ENCODE results near the gene CAV2.

The CAV2 gene

GRCh38 chr7:116546916-116547315 lies 47.4 kb downstream of the CAV2 start:
- Histone ChIP-seq H3K4me1 (ENCODE audit: low read length) (peaks cover 14% of the 10 kb centered on the region; the same call in 1 of the 2 replicates), H3F3A (ENCODE audit: insufficient read depth, low read length) (no peaks in the 10 kb centered on the region), H3K79me2 (ENCODE audit: low read length) (no peaks in the 10 kb centered on the region), H3K36me3 (replicated peaks; ENCODE audit: insufficient read depth, low read length) (no peaks in the 10 kb centered on the region), H3K27me3 (replicated peaks; ENCODE audit: insufficient read depth, low read length) (no peaks in the 10 kb centered on the region), H3K4me3 (ENCODE audit: low read length) (no peak overlapping the region), H3K27ac (ENCODE audit: low read length) (no peak overlapping the region), H3K9me3 (replicated peaks; ENCODE audit: insufficient read depth, low read length) (no peaks in the 10 kb centered on the region), H3K9me2 (replicated peaks; ENCODE audit: insufficient read depth, low read length) (no peaks in the 10 kb centered on the region), H3K9ac (ENCODE audit: low read length) (no peak overlapping the region), H2AFZ (ENCODE audit: low read length) (no peak overlapping the region), H4K20me1 (ENCODE audit: insufficient read depth, low read length) (no peaks in the 10 kb centered on the region), H3K4me2 (ENCODE audit: low read depth, low read length) (no peak overlapping the region)
- no peak for DNase-seq
- TF ChIP-seq EZH2phosphoT487 (IDR thresholded peaks at IDR 0.05; ENCODE audit: low read length) (no peak), EZH2 (optimal IDR thresholded peaks at IDR 0.05; ENCODE audit: low read depth, low read length) (no peak), CTCF (IDR thresholded peaks at IDR 0.05; ENCODE audit: low read length) (no peak)

- no peaks in the 10 kb centered on the region for H3K27me3 ChIP-seq (replicated peaks; ENCODE audit: insufficient read depth, low read length)
- no peaks in the 10 kb centered on the region for H3K9me3 ChIP-seq (replicated peaks; ENCODE audit: insufficient read depth, low read length)
- H3K9ac ChIP-seq (ENCODE audit: low read length) = no peak overlapping the region
- H3K9me2 ChIP-seq (replicated peaks; ENCODE audit: insufficient read depth, low read length) = no peaks in the 10 kb centered on the region
- H3K27ac ChIP-seq (ENCODE audit: low read length) = no peak overlapping the region
- H2AFZ ChIP-seq (ENCODE audit: low read length) = no peak overlapping the region
- H3F3A ChIP-seq (ENCODE audit: insufficient read depth, low read length) = no peaks in the 10 kb centered on the region
- peaks cover 14% of the 10 kb centered on the region; the same call in 1 of the 2 replicates for H3K4me1 ChIP-seq (ENCODE audit: low read length)
- TF ChIP-seq CTCF (IDR thresholded peaks at IDR 0.05; ENCODE audit: low read length) (no peak), EZH2 (optimal IDR thresholded peaks at IDR 0.05; ENCODE audit: low read depth, low read length) (no peak), EZH2phosphoT487 (IDR thresholded peaks at IDR 0.05; ENCODE audit: low read length) (no peak)
- no peak overlapping the region for H3K4me2 ChIP-seq (ENCODE audit: low read depth, low read length)
- H3K36me3 ChIP-seq (replicated peaks; ENCODE audit: insufficient read depth, low read length) = no peaks in the 10 kb centered on the region
- no peaks in the 10 kb centered on the region for H3K79me2 ChIP-seq (ENCODE audit: low read length)
- no peak for DNase-seq
- H4K20me1 ChIP-seq (ENCODE audit: insufficient read depth, low read length) = no peaks in the 10 kb centered on the region
- no peak overlapping the region for H3K4me3 ChIP-seq (ENCODE audit: low read length)
Observed at GRCh38 chr7:116547347-116547746, 47.8 kb downstream of the CAV2 start.

GRCh38 chr7:116548506-116548905 lies 49.0 kb downstream of the CAV2 start:
- TF ChIP-seq EZH2 (optimal IDR thresholded peaks at IDR 0.05; ENCODE audit: low read depth, low read length) (no peak), CTCF (IDR thresholded peaks at IDR 0.05; ENCODE audit: low read length) (no peak), EZH2phosphoT487 (IDR thresholded peaks at IDR 0.05; ENCODE audit: low read length) (no peak)
- no peak overlapping the region for H2AFZ ChIP-seq (ENCODE audit: low read length)
- H3F3A ChIP-seq (ENCODE audit: insufficient read depth, low read length) = no peaks in the 10 kb centered on the region
- H3K4me2 ChIP-seq (ENCODE audit: low read depth, low read length) = no peak overlapping the region
- no peaks in the 10 kb centered on the region for H3K79me2 ChIP-seq (ENCODE audit: low read length)
- H3K9me3 ChIP-seq (replicated peaks; ENCODE audit: insufficient read depth, low read length) = no peaks in the 10 kb centered on the region
- no peak overlapping the region for H3K9ac ChIP-seq (ENCODE audit: low read length)
- no peak overlapping the region for H3K4me3 ChIP-seq (ENCODE audit: low read length)
- peaks cover 14% of the 10 kb centered on the region; the same call in 1 of the 2 replicates for H3K4me1 ChIP-seq (ENCODE audit: low read length)
- no peaks in the 10 kb centered on the region for H3K9me2 ChIP-seq (replicated peaks; ENCODE audit: insufficient read depth, low read length)
- no peaks in the 10 kb centered on the region for H3K27me3 ChIP-seq (replicated peaks; ENCODE audit: insufficient read depth, low read length)
- no peaks in the 10 kb centered on the region for H4K20me1 ChIP-seq (ENCODE audit: insufficient read depth, low read length)
- DNase-seq = no peak
- no peak overlapping the region for H3K27ac ChIP-seq (ENCODE audit: low read length)
- no peaks in the 10 kb centered on the region for H3K36me3 ChIP-seq (replicated peaks; ENCODE audit: insufficient read depth, low read length)
